H9 (cell line): Measurements from ENCODE around the gene MS4A10. TPM values are rescaled to one million over a fixed set of nuclear protein-coding genes. Genes with fewer than 3 reads are reported as not detected.

Experiments
- DNase-seq: peaks from one replicate; pipeline ENCODE4 v3.0.0-alpha.2; 2017
- H2AFZ ChIP-seq: one replicate; pipeline ENCODE4 v1.6.1; 2013; ENCODE audit warnings: mild to moderate bottlenecking, low read length, control low read depth, moderate library complexity
- H2AK5ac ChIP-seq: 2 replicates; pipeline ENCODE4 v1.6.1; 2013; ENCODE audit warnings: low read length, control low read depth, mixed read lengths; ENCODE audit not compliant: insufficient read length
- H2BK120ac ChIP-seq: one replicate; pipeline ENCODE4 v1.6.1; 2013; ENCODE audit warnings: low read depth, mild to moderate bottlenecking, low read length, control low read depth, inconsistent platforms; ENCODE audit not compliant: poor library complexity, severe bottlenecking
- H2BK12ac ChIP-seq: 2 replicates; pipeline ENCODE4 v1.6.1; 2013; ENCODE audit warnings: low read length, control low read depth, mixed read lengths, low read depth; ENCODE audit not compliant: insufficient read length
- H2BK15ac ChIP-seq: 2 replicates; pipeline ENCODE4 v1.6.1; 2013; ENCODE audit warnings: low read depth, low read length, control low read depth
- H2BK20ac ChIP-seq: one replicate; pipeline ENCODE4 v1.6.1; 2013; ENCODE audit warnings: low read depth, mild to moderate bottlenecking, low read length, control low read depth, inconsistent platforms; ENCODE audit not compliant: poor library complexity, severe bottlenecking
- H2BK5ac ChIP-seq: 2 replicates; pipeline ENCODE4 v1.6.1; 2013; ENCODE audit warnings: low read length, control low read depth, mixed read lengths; ENCODE audit not compliant: insufficient read length
- H3K14ac ChIP-seq: 2 replicates; pipeline ENCODE4 v1.6.1; 2013; ENCODE audit warnings: low read length, control low read depth; ENCODE audit not compliant: insufficient read depth
- H3K18ac ChIP-seq: 2 replicates; pipeline ENCODE4 v1.6.1; 2013; ENCODE audit warnings: low read depth, mild to moderate bottlenecking, mixed read lengths, low read length, control low read depth; ENCODE audit not compliant: insufficient read length
- H3K23ac ChIP-seq: 2 replicates; pipeline ENCODE4 v1.6.1; 2013; ENCODE audit warnings: low read length, control low read depth, mixed read lengths, low read depth; ENCODE audit not compliant: insufficient read length
- H3K23me2 ChIP-seq: 2 replicates; pipeline ENCODE4 v1.6.1; 2013; ENCODE audit warnings: low read depth, mild to moderate bottlenecking, mixed read lengths, low read length, control low read depth; ENCODE audit not compliant: insufficient read length, poor library complexity, severe bottlenecking
- H3K27ac ChIP-seq: 2 replicates; pipeline ENCODE4 v1.5.1; 2013; ENCODE audit warnings: low read length, control low read depth, mixed read lengths, low read depth; ENCODE audit not compliant: insufficient read length
- H3K27me3 ChIP-seq: 2 replicates; pipeline ENCODE4 v1.6.1; 2013; ENCODE audit warnings: low read length, control low read depth, inconsistent platforms; ENCODE audit not compliant: insufficient read depth
- H3K4ac ChIP-seq: 2 replicates; pipeline ENCODE4 v1.6.1; 2013; ENCODE audit warnings: low read depth, mild to moderate bottlenecking, control low read depth, inconsistent platforms, low read length, moderate library complexity
- H3K4me1 ChIP-seq: 2 replicates; pipeline ENCODE4 v1.6.1; 2013; ENCODE audit warnings: low read length, control low read depth, inconsistent platforms; ENCODE audit not compliant: insufficient read depth
- H3K4me2 ChIP-seq: 2 replicates; pipeline ENCODE4 v1.6.1; 2013; ENCODE audit warnings: low read length, control low read depth, mixed read lengths; ENCODE audit not compliant: insufficient read length, insufficient read depth
- H3K56ac ChIP-seq: 2 replicates; pipeline ENCODE4 v1.6.1; 2013; ENCODE audit warnings: low read depth, mild to moderate bottlenecking, mixed read lengths, low read length, control low read depth; ENCODE audit not compliant: insufficient read length
- H3K79me1 ChIP-seq: 2 replicates; pipeline ENCODE4 v1.6.1; 2013; ENCODE audit warnings: low read depth, mild to moderate bottlenecking, moderate library complexity, low read length, control low read depth, inconsistent platforms; ENCODE audit not compliant: insufficient read depth, poor library complexity, severe bottlenecking
- H3K79me2 ChIP-seq: 2 replicates; pipeline ENCODE4 v1.6.1; 2013; ENCODE audit warnings: low read length, control low read depth, inconsistent platforms; ENCODE audit not compliant: insufficient read depth
- H3K9ac ChIP-seq: 2 replicates; pipeline ENCODE4 v1.6.1; 2013; ENCODE audit warnings: low read length, control low read depth, mixed read lengths; ENCODE audit not compliant: insufficient read length; ENCODE audit errors: extremely low read depth
- H3K9me3 ChIP-seq: one replicate; pipeline ENCODE4 v1.6.1; 2013; ENCODE audit warnings: low read depth, low read length, inconsistent platforms; ENCODE audit not compliant: control insufficient read depth
- H3T11ph ChIP-seq: one replicate; pipeline ENCODE4 v1.6.1; 2013; ENCODE audit warnings: mild to moderate bottlenecking, low read length, control low read depth, inconsistent platforms
- H4K20me1 ChIP-seq: one replicate; pipeline ENCODE4 v1.6.1; 2013; ENCODE audit not compliant: control insufficient read depth, insufficient read length, insufficient read depth
- H4K5ac ChIP-seq: 2 replicates; pipeline ENCODE4 v1.6.1; 2013; ENCODE audit warnings: low read depth, mild to moderate bottlenecking, mixed read lengths, low read length, control low read depth; ENCODE audit not compliant: insufficient read length
- H4K8ac ChIP-seq: replicated peaks from 2 replicates; pipeline ENCODE4 v1.6.1; 2013; ENCODE audit warnings: low read length, control low read depth, mixed read lengths, low read depth; ENCODE audit not compliant: insufficient read length
- H4K91ac ChIP-seq: 2 replicates; pipeline ENCODE4 v1.6.1; 2013; ENCODE audit warnings: low read depth, mild to moderate bottlenecking, moderate library complexity, mixed read lengths, low read length, control low read depth; ENCODE audit not compliant: insufficient read length
- H3K27ac Mint-ChIP-seq, 3 experiments: 2 replicates in 2 of 3; 3 replicates in 1 of 3; pipeline ENCODE4 v1.8.0; 2020 to 2021; ENCODE audit warnings: mixed read lengths in 3 of 3, mild to moderate bottlenecking in 1 of 3, moderate library complexity in 1 of 3
- H3K27me3 Mint-ChIP-seq: 2 replicates; pipeline ENCODE4 v1.8.0; 2021; ENCODE audit warnings: low read depth, mild to moderate bottlenecking, moderate library complexity, mixed read lengths
- H3K36me3 Mint-ChIP-seq, 3 experiments: 2 replicates in 2 of 3; 3 replicates in 1 of 3; pipeline ENCODE4 v1.8.0; 2020 to 2021; ENCODE audit warnings: low read depth in 3 of 3, mixed read lengths in 3 of 3; ENCODE audit not compliant: insufficient read depth in 1 of 3
- H3K4me1 Mint-ChIP-seq, 2 experiments: 2 replicates each; pipeline ENCODE4 v1.8.0; 2020; ENCODE audit warnings: mixed read lengths in 2 of 2
- H3K4me3 Mint-ChIP-seq, 2 experiments: 2 replicates in 1 of 2; 3 replicates in 1 of 2; pipeline ENCODE4 v1.8.0; 2020 to 2021; ENCODE audit warnings: mild to moderate bottlenecking in 2 of 2, mixed read lengths in 2 of 2, moderate library complexity in 1 of 2
- H3K9me3 Mint-ChIP-seq, 2 experiments: 2 replicates in 1 of 2; 3 replicates in 1 of 2; pipeline ENCODE4 v1.8.0; 2020; ENCODE audit warnings: mild to moderate bottlenecking in 2 of 2, mixed read lengths in 2 of 2, moderate library complexity in 1 of 2
- CTCF ChIP-seq: fragments of 200-600 bp; sonication (generic); conservative IDR thresholded peaks from 3 replicates; pipeline ENCODE4 v1.8.0; 2021; ENCODE audit warnings: antibody characterized with exemption, mild to moderate bottlenecking
- WGBS: extraction: QIAGEN DNeasy Blood & Tissue Kit; methylation state at CpG from one replicate; pipeline ENCODE4 v1.1.7; 2013; ENCODE audit warnings: missing lambda C conversion rate, low lambda C conversion rate, mixed read lengths; ENCODE audit not compliant: insufficient read length; ENCODE audit errors: extremely low coverage; 5-methylcytosine and 5-hydroxymethylcytosine counted together
- total RNA-seq: library from RNA; stranded (reverse); gene quantifications from 2 replicates; pipeline ENCODE4 v1.2.1, GENCODE V29; 2021

MS4A10 gene
- total RNA-seq, 1 experiment from 2014 or later, result not detected

GRCh38 chr11:60748821-60749220, 36.3 kb upstream of the MS4A10 start:
- TF ChIP-seq CTCF, result no peak
- no CpG with 5 or more reads among the region's 8 CpGs for WGBS

More at GRCh38 chr11:60748821-60749220, 36.3 kb upstream of the MS4A10 start:
- peaks cover 7 to 8% of the 10 kb centered on the region in 2 experiments for H3K4me1 Mint-ChIP-seq
- Histone ChIP-seq H4K5ac (no peak overlapping the region), H3K4ac (no peak overlapping the region), H3K4me1 (no peaks in the 10 kb centered on the region), H2BK15ac (no peak overlapping the region), H3K9me3 (no peaks in the 10 kb centered on the region), H4K20me1 (no peaks in the 10 kb centered on the region), H3K14ac (no peak overlapping the region), H3K27me3 (no peaks in the 10 kb centered on the region; the same call in 1 of the 2 replicates), H3K56ac (no peak overlapping the region), H3K79me2 (no peaks in the 10 kb centered on the region), H2AK5ac (no peak overlapping the region), H3K9ac (no peak overlapping the region), H2BK120ac (no peak overlapping the region), H2BK12ac (no peak overlapping the region), H3K18ac (no peak overlapping the region), H3K27ac (no peak overlapping the region), H4K8ac (no peak overlapping the region), H3K23ac (no peak overlapping the region), H3K79me1 (no peaks in the 10 kb centered on the region), H3K23me2 (no peaks in the 10 kb centered on the region), H2AFZ (no peak overlapping the region), H4K91ac (no peak overlapping the region), H3T11ph (no peak overlapping the region), H2BK20ac (no peak overlapping the region), H2BK5ac (no peak overlapping the region), H3K4me2 (no peak overlapping the region)
- peaks cover 0 to 4% of the 10 kb centered on the region in 2 experiments; a peak in 3 of 5 replicates for H3K9me3 Mint-ChIP-seq
- no peak overlapping the region for H3K27ac Mint-ChIP-seq
- no peak overlapping the region for H3K4me3 Mint-ChIP-seq
- H3K27me3 Mint-ChIP-seq, result peaks cover 8% of the 10 kb centered on the region
- H3K36me3 Mint-ChIP-seq, result no peaks in the 10 kb centered on the region; a peak in 2 of 7 replicates
- DNase-seq, result no peak
